ENCODE data around the gene CNR2.
"Not testable (repeated sequence)": the region's sequence is repeated elsewhere in the genome, so short reads cannot be mapped to it uniquely, and the experiment has no call there.

CNR2 gene

GRCh38 chr1:23913212-23913880 lies at the start of gene CNR2:
TSS of gene CNR2 (minus strand) at chr1:23913362. CDS start at chr1:23875617, 37,745 bp downstream.
- DNase-seq (ENCODE audit: low read depth in 4 of 4, low spot score in 1 of 4) = no peak

- no peak for DNase-seq (ENCODE audit: low read depth in 4 of 4, low spot score in 1 of 4)
Measured at GRCh38 chr1:23960291-23961020, 47.3 kb upstream of the CNR2 start.

- DNase-seq (ENCODE audit: low read depth in 4 of 4, low spot score in 1 of 4) = peak; percentile 87 to 95 (median 90)
Measured at GRCh38 chr1:23959461-23960290, 46.5 kb upstream of the CNR2 start, which contains the start of gene PNRC2. TSS of gene PNRC2 (plus strand) at chr1:23959828. CDS start at chr1:23961458, 1,630 bp downstream.

GRCh38 chr1:23958810-23959460 lies 45.8 kb upstream of the CNR2 start:
- DNase-seq (ENCODE audit: low read depth in 4 of 4, low spot score in 1 of 4) = peak; percentile 69 to 90 (median 86)

DNA sequence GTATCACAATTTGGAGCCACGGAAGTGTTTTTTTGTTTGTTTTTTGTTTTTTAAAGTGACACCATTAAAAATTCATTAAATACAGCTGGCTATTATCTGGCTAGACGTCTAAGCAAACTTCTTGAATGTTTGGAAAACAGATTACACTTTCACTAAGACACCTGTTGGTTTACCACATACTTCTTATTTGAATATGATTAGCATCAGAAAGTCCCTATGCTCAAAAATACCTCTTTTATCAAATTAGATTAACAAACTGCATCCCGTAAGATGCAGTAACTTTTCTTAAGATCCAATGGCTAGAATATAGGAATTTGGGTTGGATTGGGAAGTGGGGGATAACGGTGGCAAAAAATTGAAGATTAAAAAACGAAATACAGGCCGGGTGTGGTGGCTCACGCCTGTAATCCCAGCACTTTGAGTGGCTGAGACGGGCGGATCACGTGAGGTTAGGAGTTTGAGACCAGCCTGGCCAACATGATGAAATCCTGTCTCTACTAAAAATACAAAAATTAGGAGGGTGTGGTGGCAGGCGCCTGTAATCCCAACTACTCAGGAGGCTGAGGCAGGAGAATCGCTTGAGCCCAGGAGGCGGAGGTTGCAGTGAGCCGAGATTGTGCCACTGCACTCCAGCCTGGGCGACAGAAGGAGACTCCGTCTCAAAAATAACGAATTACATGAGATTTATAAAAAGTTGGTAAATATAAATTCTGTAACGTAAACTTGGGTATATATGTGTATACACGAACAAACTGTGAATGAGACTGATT lies 45.1 kb upstream of the CNR2 start:
- not testable (repeated sequence) for DNase-seq (ENCODE audit: low read depth in 4 of 4, low spot score in 1 of 4)

DNA sequence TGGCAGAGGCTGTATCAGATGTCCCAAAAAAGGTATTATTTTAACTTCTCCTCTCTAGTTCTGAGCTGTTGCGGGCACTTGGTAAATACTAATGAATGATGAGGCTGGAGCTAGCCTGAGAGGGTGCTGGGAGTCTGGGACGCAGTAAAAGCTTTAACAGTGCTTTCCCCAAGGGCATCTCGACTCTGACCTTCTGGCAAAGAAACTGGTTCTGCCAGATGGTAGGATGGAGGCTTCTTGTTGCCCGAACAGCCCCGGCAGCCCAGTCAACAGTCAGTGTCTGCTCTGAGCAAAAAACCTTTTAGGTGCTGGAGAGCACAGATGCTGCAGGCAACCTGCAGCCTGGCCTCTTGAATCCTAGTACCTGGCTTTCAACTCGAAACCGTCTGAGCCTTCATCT lies 43.9 kb upstream of the CNR2 start:
- DNase-seq (ENCODE audit: low read depth in 4 of 4, low spot score in 1 of 4) = no peak

- no peak for DNase-seq (ENCODE audit: low read depth in 4 of 4, low spot score in 1 of 4)
Measured at GRCh38 chr1:23953020-23953419, 39.9 kb upstream of the CNR2 start.

DNA sequence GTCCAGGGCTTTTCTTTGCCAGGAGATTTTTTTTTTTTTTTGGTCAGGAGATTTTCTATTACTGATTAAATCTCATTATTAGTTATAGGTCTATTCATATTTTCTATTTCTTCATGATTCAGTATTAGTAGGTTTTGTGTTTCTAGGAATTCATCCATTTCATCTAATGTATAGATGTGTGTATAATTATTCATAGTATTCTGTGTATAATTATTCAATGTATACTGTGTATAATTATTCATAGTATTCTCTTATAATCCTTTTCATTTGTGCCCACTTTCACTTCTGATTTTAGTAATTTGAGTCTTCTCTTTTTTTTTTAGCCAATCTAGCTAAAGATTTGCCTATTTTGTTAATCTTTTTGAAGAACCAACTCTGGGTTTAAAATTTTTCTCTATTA lies 34.2 kb upstream of the CNR2 start:
- no peak for DNase-seq (ENCODE audit: low read depth in 4 of 4, low spot score in 1 of 4)

DNA sequence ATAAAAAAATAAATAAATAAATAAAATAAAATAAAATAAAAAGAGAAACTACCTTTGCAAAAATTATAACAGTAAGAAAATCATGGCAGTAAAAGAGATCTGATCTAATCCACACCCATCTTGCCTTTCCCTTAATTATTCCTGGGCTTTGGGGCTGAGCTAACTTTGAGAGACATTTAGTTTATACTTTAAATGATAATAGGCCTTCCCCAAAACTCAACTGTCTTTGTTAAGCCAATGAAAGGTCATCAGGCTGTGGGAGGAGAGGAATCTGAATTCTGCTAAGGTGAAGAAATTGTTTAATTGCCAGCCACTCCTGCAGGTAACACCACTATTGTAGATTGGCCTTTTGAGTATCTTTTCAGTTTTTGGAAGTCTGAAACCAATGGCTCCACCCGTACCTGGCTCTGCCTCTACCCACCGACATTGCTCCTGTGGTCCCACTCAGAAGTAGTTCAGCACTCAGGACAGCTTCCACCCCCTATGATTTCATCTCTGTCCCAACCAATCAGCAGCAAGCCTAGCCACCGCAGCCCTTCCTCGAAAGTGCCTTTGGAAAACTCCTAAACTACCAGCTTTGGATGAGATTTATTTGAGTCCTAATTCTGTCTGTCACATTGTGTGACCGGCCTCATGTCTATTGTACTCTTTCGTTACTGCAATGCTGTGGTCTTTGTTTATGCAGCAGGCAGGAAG lies 23.5 kb upstream of the CNR2 start:
- DNase-seq (ENCODE audit: low read depth in 4 of 4, low spot score in 1 of 4) = no peak

- no peak for DNase-seq (ENCODE audit: low read depth in 4 of 4, low spot score in 1 of 4)
Measured at GRCh38 chr1:23931491-23931880, 18.3 kb upstream of the CNR2 start.

- no peak for DNase-seq (ENCODE audit: low read depth in 4 of 4, low spot score in 1 of 4)
Measured at GRCh38 chr1:23930861-23931490, 17.8 kb upstream of the CNR2 start.

- DNase-seq (ENCODE audit: low read depth in 4 of 4, low spot score in 1 of 4) = no peak
Measured at GRCh38 chr1:23930270-23930669, 17.1 kb upstream of the CNR2 start.

GRCh38 chr1:23928789-23929188 lies 15.6 kb upstream of the CNR2 start:
- DNase-seq (ENCODE audit: low read depth in 4 of 4, low spot score in 1 of 4) = no peak

GRCh38 chr1:23927097-23927496 lies 13.9 kb upstream of the CNR2 start:
- no peak for DNase-seq (ENCODE audit: low read depth in 4 of 4, low spot score in 1 of 4)

- no peak for DNase-seq (ENCODE audit: low read depth in 4 of 4, low spot score in 1 of 4)
Measured at GRCh38 chr1:23925279-23925678, 12.1 kb upstream of the CNR2 start.

DNA sequence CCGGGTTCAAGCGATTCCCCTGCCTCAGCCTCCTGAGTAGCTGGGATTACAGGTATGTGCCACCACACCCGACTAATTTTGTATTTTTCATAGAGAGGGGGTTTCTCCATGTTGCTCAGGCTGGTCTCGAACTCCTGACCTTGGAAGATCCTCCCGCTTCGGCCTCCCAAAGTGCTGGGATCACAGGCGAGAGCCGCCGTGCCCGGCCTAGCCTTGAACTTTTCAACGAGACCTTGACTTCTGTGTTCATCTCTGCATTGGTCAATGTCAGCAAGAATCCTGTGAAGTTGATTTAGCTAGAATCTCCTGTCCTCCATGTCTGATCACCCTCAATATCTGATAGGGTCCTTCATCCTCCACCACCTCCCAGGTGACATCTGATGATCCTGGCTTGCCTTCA lies 11.4 kb upstream of the CNR2 start:
- DNase-seq (ENCODE audit: low read depth in 4 of 4, low spot score in 1 of 4) = no peak

- DNase-seq (ENCODE audit: low read depth in 4 of 4, low spot score in 1 of 4) = no peak
Measured at GRCh38 chr1:23923592-23924499, 10.7 kb upstream of the CNR2 start.

GRCh38 chr1:23922321-23922943 lies 9.3 kb upstream of the CNR2 start:
- DNase-seq (ENCODE audit: low read depth in 4 of 4, low spot score in 1 of 4) = no peak
